Endothelial cell (in vitro differentiated cells): Measurements from ENCODE around the gene SNX22. TPM values are rescaled to one million over a fixed set of nuclear protein-coding genes. Genes with fewer than 3 reads are reported as not detected.
"Not testable (repeated sequence)": the region's sequence is repeated elsewhere in the genome, so short reads cannot be mapped to it uniquely, and the experiment has no call there.

Source experiments
- DNase-seq: peaks from one replicate; pipeline ENCODE4 v3.0.0; 2021; ENCODE audit warnings: low spot score
- H3K27ac Mint-ChIP-seq: one replicate; pipeline ENCODE4 v1.8.0; 2021; ENCODE audit warnings: mixed read lengths, inconsistent platforms; ENCODE audit not compliant: unreplicated experiment
- H3K27me3 Mint-ChIP-seq: one replicate; pipeline ENCODE4 v1.8.0; 2021; ENCODE audit warnings: mild to moderate bottlenecking, moderate library complexity, mixed read lengths, inconsistent platforms; ENCODE audit not compliant: unreplicated experiment
- H3K36me3 Mint-ChIP-seq: one replicate; pipeline ENCODE4 v1.8.0; 2021; ENCODE audit warnings: mild to moderate bottlenecking, low read depth, mixed read lengths, inconsistent platforms; ENCODE audit not compliant: unreplicated experiment
- H3K4me1 Mint-ChIP-seq: one replicate; pipeline ENCODE4 v1.8.0; 2021; ENCODE audit warnings: mild to moderate bottlenecking, mixed read lengths, inconsistent platforms; ENCODE audit not compliant: unreplicated experiment
- H3K4me3 Mint-ChIP-seq: one replicate; pipeline ENCODE4 v1.8.0; 2021; ENCODE audit warnings: mild to moderate bottlenecking, mixed read lengths, inconsistent platforms; ENCODE audit not compliant: unreplicated experiment
- H3K9me3 Mint-ChIP-seq: one replicate; pipeline ENCODE4 v1.8.0; 2021; ENCODE audit warnings: mixed read lengths, inconsistent platforms; ENCODE audit not compliant: unreplicated experiment
- CTCF ChIP-seq: fragments of 200-600 bp; sonication (generic); IDR thresholded peaks from one replicate; pipeline ENCODE4 v1.5.0; 2021; ENCODE audit warnings: antibody characterized with exemption; ENCODE audit not compliant: unreplicated experiment
- total RNA-seq: library from RNA; stranded (reverse); fragmentation: NEBNext Ultra II Directional; extraction: Animal tissue kit (Norgen Biotek cat#: 25700); gene quantifications from one replicate; pipeline ENCODE4 v1.2.1, GENCODE V29; 2021; ENCODE audit not compliant: unreplicated experiment

SNX22 gene
- total RNA-seq, 1 donor from 2014 or later: 0.41 TPM

- DNase-seq: no peak
- H3K27me3 Mint-ChIP-seq: no peaks in the 10 kb centered on the region
- H3K9me3 Mint-ChIP-seq: no peaks in the 10 kb centered on the region
- H3K4me1 Mint-ChIP-seq: peaks cover 9% of the 10 kb centered on the region
- no peak for TF ChIP-seq CTCF
- no peak overlapping the region for H3K27ac Mint-ChIP-seq
- H3K36me3 Mint-ChIP-seq: peaks cover 37% of the 10 kb centered on the region
- H3K4me3 Mint-ChIP-seq: no peak overlapping the region
Measured at GRCh38 chr15:64117759-64118487, 33.6 kb upstream of the SNX22 start.

- not testable (repeated sequence) for DNase-seq, H3K4me1 Mint-ChIP-seq, H3K9me3 Mint-ChIP-seq, H3K27ac Mint-ChIP-seq, H3K27me3 Mint-ChIP-seq, H3K4me3 Mint-ChIP-seq
- H3K36me3 Mint-ChIP-seq: peaks cover 31% of the 10 kb centered on the region
Measured at GRCh38 chr15:64120322-64120721, 31.2 kb upstream of the SNX22 start.

- Mint-ChIP-seq H3K4me3 (no peak overlapping the region), H3K36me3 (peaks cover 37% of the 10 kb centered on the region), H3K27ac (no peak overlapping the region), H3K9me3 (no peaks in the 10 kb centered on the region), H3K27me3 (peaks cover 2% of the 10 kb centered on the region), H3K4me1 (no peaks in the 10 kb centered on the region)
- no peak for TF ChIP-seq CTCF
- DNase-seq: no peak
Measured at GRCh38 chr15:64121614-64122013, 29.9 kb upstream of the SNX22 start.

- H3K27ac Mint-ChIP-seq: no peak overlapping the region
- peaks cover 2% of the 10 kb centered on the region for H3K27me3 Mint-ChIP-seq
- H3K36me3 Mint-ChIP-seq: peaks cover 37% of the 10 kb centered on the region
- no peak overlapping the region for H3K4me3 Mint-ChIP-seq
- no peak for TF ChIP-seq CTCF
- no peak for DNase-seq
- no peaks in the 10 kb centered on the region for H3K4me1 Mint-ChIP-seq
- H3K9me3 Mint-ChIP-seq: no peaks in the 10 kb centered on the region
Measured at GRCh38 chr15:64122444-64122843, 29.1 kb upstream of the SNX22 start.

- H3K27me3 Mint-ChIP-seq: peaks cover 2% of the 10 kb centered on the region
- DNase-seq: no peak
- H3K27ac Mint-ChIP-seq: no peak overlapping the region
- H3K4me3 Mint-ChIP-seq: no peak overlapping the region
- H3K4me1 Mint-ChIP-seq: no peaks in the 10 kb centered on the region
- H3K36me3 Mint-ChIP-seq: peaks cover 41% of the 10 kb centered on the region
- no peaks in the 10 kb centered on the region for H3K9me3 Mint-ChIP-seq
- no peak for TF ChIP-seq CTCF
Measured at GRCh38 chr15:64122936-64123351, 28.6 kb upstream of the SNX22 start.
